NCI-H82 (cell line): ENCODE results near the gene ACOT4.
A peak's percentile ranks its signal among the peaks of the same experiment; 100 is the strongest.
"Not testable (repeated sequence)": the region's sequence is repeated elsewhere in the genome, so short reads cannot be mapped to it uniquely, and the experiment has no call there.

ENCODE experiments used
- DNase-seq: peaks from one replicate; lab custom pipeline; 2025; lab: John Stamatoyannopoulos, UW

Gene ACOT4

GRCh38 chr14:73634011-73634833 is 42.5 kb downstream of the ACOT4 start:
- peak; percentile 38 for DNase-seq

- not testable (repeated sequence) for DNase-seq
Measured at GRCh38 chr14:73636355-73636754, 44.7 kb downstream of the ACOT4 start.

- DNase-seq: no peak
Measured at GRCh38 chr14:73637830-73638229, 46.2 kb downstream of the ACOT4 start.

- DNase-seq: no peak
Measured at GRCh38 chr14:73640796-73641365, 49.2 kb downstream of the ACOT4 start.

- DNase-seq: peak; percentile 96
Measured at GRCh38 chr14:73644531-73645247, 53.0 kb downstream of the ACOT4 start, which contains the start of gene DNAL1. DNAL1 (plus strand) TSS chr14:73644986; CDS start chr14:73645040, 54 bp downstream.

GRCh38 chr14:73645248-73645610 is 53.6 kb downstream of the ACOT4 start:
- no peak for DNase-seq
